GM10266 (cell line): ENCODE data around the gene PAX5.

Source experiments
- DNase-seq: peaks from one replicate; pipeline ENCODE4 v3.0.0; 2012; ENCODE audit errors: extremely low spot score
- CTCF ChIP-seq: IDR thresholded peaks from 2 replicates; pipeline ENCODE4 v1.5.1; 2012; ENCODE audit warnings: mild to moderate bottlenecking, low read depth; ENCODE audit not compliant: control insufficient read depth, insufficient read depth; ENCODE audit errors: missing control alignments

Gene PAX5

GRCh38 chr9:36818965-36819870, 214.8 kb downstream of the PAX5 start:
- no peak for TF ChIP-seq CTCF
- no peak for DNase-seq

GRCh38 chr9:36818242-36818938, 215.7 kb downstream of the PAX5 start:
- no peak for TF ChIP-seq CTCF
- DNase-seq: no peak

- DNase-seq: no peak
- TF ChIP-seq CTCF: no peak
These were observed 216.8 kb downstream of the PAX5 start for GRCh38 chr9:36817160-36817834.

- TF ChIP-seq CTCF: no peak
These were observed 217.7 kb downstream of the PAX5 start for GRCh38 chr9:36816371-36816770.

GRCh38 chr9:36815566-36816348, 218.3 kb downstream of the PAX5 start:
- TF ChIP-seq CTCF: no peak
- no peak for DNase-seq

More at GRCh38 chr9:36816371-36816770, 217.7 kb downstream of the PAX5 start:
- DNase-seq: no peak

- TF ChIP-seq CTCF: no peak
- DNase-seq: no peak
These were observed 219.0 kb downstream of the PAX5 start for GRCh38 chr9:36815023-36815422.
